GM12892 (cell line): ENCODE measurements around the gene SLC47A2.

Source experiments
- POLR2A ChIP-seq: IDR thresholded peaks from 2 replicates; pipeline ENCODE4 v1.6.1; 2011; ENCODE audit warnings: low read depth, low read length, control low read depth
- POLR2AphosphoS5 ChIP-seq: IDR thresholded peaks from 2 replicates; pipeline ENCODE4 v1.6.1; 2011; ENCODE audit warnings: low read depth, low read length, control low read depth

DNA sequence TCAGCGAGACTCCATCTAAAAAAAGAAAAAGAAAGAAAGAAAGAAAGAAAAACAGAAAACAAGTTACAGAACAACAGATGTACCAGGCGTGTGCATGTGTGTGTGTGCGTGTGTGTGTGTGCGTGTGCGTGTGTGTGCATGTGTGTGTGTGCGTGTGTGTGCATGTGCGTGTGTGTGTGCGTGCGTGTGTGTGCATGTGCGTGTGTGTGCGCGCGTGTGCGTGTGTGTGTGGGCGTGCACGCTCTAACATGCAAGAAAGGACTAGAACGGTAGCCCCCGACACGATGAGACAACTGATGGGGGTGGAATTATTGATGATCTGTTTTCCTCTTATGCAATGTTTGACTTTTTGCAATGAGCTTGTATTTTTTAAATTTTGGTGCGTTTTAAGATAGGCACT lies 30.1 kb upstream of the SLC47A2 start:
- no peak for TF ChIP-seq POLR2A
- TF ChIP-seq POLR2AphosphoS5, result no peak; the same call in 1 of the 2 replicates
